GM18858 (cell line): ENCODE measurements around the gene PIEZO2.
A peak's percentile ranks its signal among the peaks of the same experiment; 100 is the strongest.

ENCODE experiments used
- ATAC-seq: cut with Tn5 transposase; IDR thresholded peaks from one replicate; pipeline ENCODE4 v1.9.1; 2021; ENCODE audit not compliant: unreplicated experiment

PIEZO2 gene

GRCh38 chr18:10797896-10798295, 351.5 kb downstream of the PIEZO2 start:
- no peak for ATAC-seq

- ATAC-seq: no peak
Measured at GRCh38 chr18:10794771-10795170, 354.6 kb downstream of the PIEZO2 start.

- ATAC-seq: no peak
Measured at GRCh38 chr18:10793730-10794370, 355.5 kb downstream of the PIEZO2 start.

- no peak for ATAC-seq
Measured at GRCh38 chr18:10792181-10792580, 357.2 kb downstream of the PIEZO2 start.

DNA sequence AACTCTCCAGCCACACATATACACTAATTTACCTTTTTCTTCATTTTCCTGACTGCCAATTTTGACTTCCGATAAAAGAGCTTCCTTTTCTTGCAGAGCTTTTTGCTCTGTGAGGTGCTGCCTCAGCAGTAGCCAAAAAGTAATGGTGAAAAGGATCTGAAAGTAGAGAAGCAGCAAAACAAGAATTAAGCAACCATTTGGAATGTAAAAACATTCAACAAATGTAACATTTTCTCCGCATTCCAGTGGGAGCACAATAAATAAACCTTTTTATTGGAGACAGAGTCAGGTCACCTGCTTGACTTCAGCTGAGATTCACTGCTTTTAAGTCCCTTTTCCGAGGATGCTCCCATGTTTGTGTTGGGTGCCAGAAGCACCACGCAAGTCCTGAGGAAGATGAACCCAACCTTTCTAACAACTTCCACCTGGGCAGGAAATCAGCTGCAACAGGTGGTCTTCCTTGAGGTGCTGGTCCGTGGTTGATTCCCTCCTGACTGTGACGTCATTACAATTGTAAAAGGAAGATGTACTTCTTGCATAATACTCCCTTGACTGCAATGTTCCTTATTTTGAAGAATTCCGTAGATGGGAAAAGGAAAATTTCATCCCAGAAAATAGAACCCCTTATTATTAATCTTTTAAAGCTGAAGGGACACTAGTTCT, 358.1 kb downstream of the PIEZO2 start:
- no peak for ATAC-seq

- ATAC-seq: no peak
Measured at GRCh38 chr18:10789180-10789579, 360.2 kb downstream of the PIEZO2 start.

- peak; percentile 85 for ATAC-seq
Measured at GRCh38 chr18:10787293-10787901, 362.0 kb downstream of the PIEZO2 start.

DNA sequence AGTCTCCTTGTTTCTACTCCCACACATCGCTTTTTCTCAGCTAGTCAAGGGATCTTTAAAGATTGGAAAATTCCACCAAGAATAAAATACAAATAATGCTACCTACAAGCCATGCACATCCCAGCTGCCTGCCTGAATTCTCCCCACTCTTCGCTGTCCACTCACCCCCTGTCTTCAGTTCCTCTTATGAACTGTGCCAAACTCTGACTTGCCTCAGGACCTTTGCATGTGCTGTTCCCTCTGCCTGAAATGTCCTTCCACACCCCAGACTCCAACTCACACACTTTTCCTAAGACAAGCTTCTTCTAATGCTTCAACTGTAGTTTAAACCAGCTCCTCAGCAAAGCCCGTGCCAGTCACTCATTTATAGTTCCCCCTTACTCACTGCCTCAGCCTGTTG, 363.6 kb downstream of the PIEZO2 start:
- no peak for ATAC-seq

GRCh38 chr18:10784596-10785202, 364.7 kb downstream of the PIEZO2 start:
- ATAC-seq: no peak

GRCh38 chr18:10783941-10784340, 365.4 kb downstream of the PIEZO2 start:
- ATAC-seq: no peak

GRCh38 chr18:10776493-10776892, 372.9 kb downstream of the PIEZO2 start:
- no peak for ATAC-seq

- ATAC-seq: no peak
Measured at GRCh38 chr18:10775026-10775425, 374.3 kb downstream of the PIEZO2 start.

GRCh38 chr18:10771053-10771709, 378.2 kb downstream of the PIEZO2 start:
- peak; percentile 44 for ATAC-seq

DNA sequence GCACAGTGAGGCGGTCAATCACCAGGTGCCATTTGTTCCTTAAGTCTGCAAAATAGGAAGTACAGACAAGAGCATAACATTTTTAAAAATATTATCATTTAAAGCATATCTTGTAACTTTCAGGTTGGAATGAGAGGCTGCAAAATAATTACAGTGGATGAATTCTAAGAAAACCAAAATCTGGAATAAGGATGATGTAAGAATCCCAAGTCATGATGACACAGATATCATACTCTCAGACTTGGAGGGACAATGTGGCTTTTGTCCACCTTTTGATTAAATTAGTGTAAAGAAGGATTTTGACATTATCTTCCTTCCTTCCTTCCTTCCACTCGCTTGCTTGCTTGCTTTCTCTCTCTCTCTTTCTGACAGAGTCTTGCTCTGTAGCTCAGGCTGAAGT, 379.1 kb downstream of the PIEZO2 start:
- ATAC-seq: no peak

DNA sequence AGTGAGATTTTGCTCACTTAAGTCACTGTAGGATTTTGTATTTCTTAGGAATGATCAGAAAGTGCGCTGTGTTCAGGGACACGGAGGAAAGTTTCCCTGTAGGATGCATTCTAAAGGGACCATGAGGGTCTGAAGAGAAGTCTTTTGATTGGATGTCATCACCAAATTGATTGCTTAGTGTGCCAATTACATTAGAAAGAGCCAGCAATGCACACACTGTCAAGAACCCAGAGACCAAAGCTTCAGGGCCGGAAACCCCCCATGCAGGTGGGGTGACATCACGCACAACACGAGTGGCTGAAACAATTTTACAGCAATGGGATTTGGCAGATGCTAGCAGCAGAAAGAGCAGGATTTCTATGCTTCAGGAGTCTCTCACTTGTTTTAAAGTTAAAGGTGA, 381.1 kb downstream of the PIEZO2 start:
- no peak for ATAC-seq

DNA sequence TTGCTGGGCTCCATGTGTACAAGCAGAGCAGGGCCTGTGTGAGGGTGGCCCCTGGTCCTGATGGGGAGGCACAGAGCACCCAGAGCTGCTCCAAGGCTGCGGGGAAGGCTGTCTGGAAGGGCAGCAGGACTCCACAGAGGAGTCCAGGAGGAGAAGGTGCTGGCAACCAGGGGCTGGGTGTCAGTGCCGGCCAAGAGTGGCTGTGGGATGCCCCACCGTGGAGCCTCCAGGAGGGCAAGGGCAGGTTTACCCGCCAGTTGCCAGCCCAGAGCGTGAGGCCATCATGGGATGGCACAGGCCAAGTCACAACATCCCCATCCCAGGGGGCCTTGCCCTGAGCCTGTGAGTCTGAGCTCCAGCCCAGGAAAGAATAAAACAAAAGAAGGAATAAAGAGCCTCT, 381.7 kb downstream of the PIEZO2 start:
- ATAC-seq: no peak

DNA sequence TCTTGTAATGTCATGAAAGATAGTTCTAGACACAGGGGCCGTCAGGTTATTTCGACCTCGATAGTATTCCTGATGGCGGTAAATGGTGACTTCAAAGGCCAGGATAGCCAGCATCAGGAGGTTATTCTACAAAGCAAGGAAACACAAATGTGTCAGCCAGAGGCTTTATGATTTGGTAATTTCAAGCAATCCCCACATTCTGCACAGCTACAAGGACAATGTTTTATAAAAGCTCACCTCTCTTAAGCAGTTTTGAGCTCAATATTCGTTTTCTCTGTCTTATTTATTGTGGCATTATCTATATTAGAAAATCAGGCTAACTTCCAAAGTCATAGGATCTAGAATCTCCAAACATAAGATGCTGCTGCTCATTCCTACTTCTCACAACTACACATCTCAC, 388.4 kb downstream of the PIEZO2 start:
- ATAC-seq: no peak

DNA sequence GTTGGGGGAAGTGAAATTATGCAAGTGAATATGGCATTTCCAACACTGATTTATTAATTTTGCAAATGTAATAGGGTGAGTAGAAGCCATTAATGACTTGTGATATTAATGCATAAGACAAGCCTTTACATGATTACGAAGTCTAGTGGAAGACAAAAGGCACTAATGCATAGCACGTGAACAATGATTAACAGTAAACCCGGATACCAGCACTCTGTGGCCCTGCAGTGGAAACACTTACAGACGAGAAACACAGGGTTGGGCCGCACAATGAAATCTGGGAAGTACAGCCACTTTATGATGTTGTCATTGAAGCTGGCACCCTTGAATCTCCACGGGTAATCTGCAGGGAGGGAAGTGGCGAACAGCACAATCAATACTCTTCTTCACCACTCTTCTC, 390.1 kb downstream of the PIEZO2 start:
- ATAC-seq: no peak

GRCh38 chr18:10757946-10758345, 391.4 kb downstream of the PIEZO2 start:
- ATAC-seq: no peak

- no peak for ATAC-seq
Measured at GRCh38 chr18:10757349-10757748, 392.0 kb downstream of the PIEZO2 start.

DNA sequence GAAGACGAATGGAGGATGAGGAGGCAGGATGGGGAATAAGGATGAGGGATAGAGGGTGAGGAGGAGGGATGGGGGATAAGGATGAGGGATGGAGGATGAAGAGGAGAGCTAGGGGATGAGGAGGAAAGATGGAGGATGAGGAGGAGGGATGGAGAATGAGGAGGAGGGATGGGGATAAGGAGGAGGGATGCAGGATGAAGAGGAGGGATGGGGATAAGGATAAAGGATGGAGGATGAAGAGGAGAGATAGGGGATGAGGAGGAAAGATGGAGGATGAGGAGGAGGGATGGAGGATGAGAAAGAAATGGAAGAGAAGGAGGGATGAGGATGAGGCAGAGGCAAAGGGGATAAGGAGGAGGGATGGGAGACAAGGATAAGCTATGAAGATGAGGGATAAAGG, 393.5 kb downstream of the PIEZO2 start:
- no peak for ATAC-seq

DNA sequence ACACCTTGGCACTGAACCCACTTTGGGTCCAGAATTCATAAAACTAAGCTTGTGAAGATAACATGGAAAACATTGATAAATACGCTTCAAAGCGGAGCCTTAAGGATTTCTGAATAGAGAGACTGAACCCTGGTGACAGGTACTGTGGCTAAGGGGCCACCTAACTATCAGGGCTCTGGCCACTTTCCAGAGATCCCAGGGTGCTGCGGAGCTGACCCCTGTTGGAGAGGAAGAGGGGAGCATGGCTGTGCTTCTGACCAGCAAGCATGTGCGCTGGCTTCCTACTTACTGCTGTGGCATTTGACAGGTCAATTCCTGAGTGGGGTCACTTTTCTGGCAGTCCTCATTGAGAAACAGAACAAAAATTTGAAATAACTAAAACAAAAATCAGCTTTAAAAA, 395.2 kb downstream of the PIEZO2 start:
- ATAC-seq: no peak
